Activated naive CD8-positive, alpha-beta T cell (primary cell): Measurements from ENCODE around the gene DNAH3.
"Not testable (repeated sequence)": the region's sequence is repeated elsewhere in the genome, so short reads cannot be mapped to it uniquely, and the experiment has no call there.

Experiments used
- H3K27ac Mint-ChIP-seq: one replicate; pipeline ENCODE4 v1.8.0; 2021; ENCODE audit warnings: mixed read lengths
- H3K27me3 Mint-ChIP-seq: one replicate; pipeline ENCODE4 v1.8.0; 2021; ENCODE audit warnings: mixed read lengths
- H3K36me3 Mint-ChIP-seq: one replicate; pipeline ENCODE4 v1.8.0; 2021; ENCODE audit warnings: mixed read lengths
- H3K4me1 Mint-ChIP-seq: one replicate; pipeline ENCODE4 v1.8.0; 2021; ENCODE audit warnings: low read depth, mixed read lengths
- H3K4me3 Mint-ChIP-seq: one replicate; pipeline ENCODE4 v1.8.0; 2021; ENCODE audit warnings: mild to moderate bottlenecking, mixed read lengths
- H3K9me3 Mint-ChIP-seq: one replicate; pipeline ENCODE4 v1.8.0; 2021; ENCODE audit warnings: low read depth, mixed read lengths

DNAH3 gene

GRCh38 chr16:21159281-21159951 is 8.8 kb upstream of the DNAH3 start:
- H3K27me3 Mint-ChIP-seq, result no peaks in the 10 kb centered on the region
- peak overlapping the region; percentile 88 for H3K4me3 Mint-ChIP-seq
- no peak overlapping the region for H3K27ac Mint-ChIP-seq
- no peaks in the 10 kb centered on the region for H3K36me3 Mint-ChIP-seq
- no peaks in the 10 kb centered on the region for H3K9me3 Mint-ChIP-seq
- H3K4me1 Mint-ChIP-seq, result peaks cover 19% of the 10 kb centered on the region

- peaks cover 19% of the 10 kb centered on the region for H3K4me1 Mint-ChIP-seq
- H3K27me3 Mint-ChIP-seq, result no peaks in the 10 kb centered on the region
- H3K36me3 Mint-ChIP-seq, result no peaks in the 10 kb centered on the region
Observed at GRCh38 chr16:21158208-21159110, 7.8 kb upstream of the DNAH3 start, which contains the start of gene LDAF1. Gene LDAF1, plus strand, starts transcription at chr16:21158674. Its CDS starts 2,509 bp downstream, at chr16:21161183.

GRCh38 chr16:21157632-21158031 is 7.0 kb upstream of the DNAH3 start:
- Mint-ChIP-seq H3K9me3 (no peaks in the 10 kb centered on the region), H3K36me3 (no peaks in the 10 kb centered on the region), H3K4me3 (peak overlapping the region; percentile 88), H3K27ac (peak overlapping the region; percentile 34), H3K27me3 (no peaks in the 10 kb centered on the region), H3K4me1 (peaks cover 19% of the 10 kb centered on the region)

More at GRCh38 chr16:21158208-21159110, 7.8 kb upstream of the DNAH3 start, which contains the start of gene LDAF1:
- Mint-ChIP-seq H3K4me3 (peak within 1 kb of the TSS; percentile 88), H3K9me3 (no peaks in the 10 kb centered on the region), H3K27ac (peak within 1 kb of the TSS; percentile 34)

GRCh38 chr16:21156767-21157467 is 6.3 kb upstream of the DNAH3 start:
- H3K9me3 Mint-ChIP-seq, result no peaks in the 10 kb centered on the region
- no peaks in the 10 kb centered on the region for H3K36me3 Mint-ChIP-seq
- H3K4me3 Mint-ChIP-seq, result no peak overlapping the region
- H3K4me1 Mint-ChIP-seq, result peaks cover 19% of the 10 kb centered on the region
- no peak overlapping the region for H3K27ac Mint-ChIP-seq
- no peaks in the 10 kb centered on the region for H3K27me3 Mint-ChIP-seq

GRCh38 chr16:21156011-21156410 is 5.4 kb upstream of the DNAH3 start:
- not testable (repeated sequence) for H3K9me3 Mint-ChIP-seq, H3K27me3 Mint-ChIP-seq, H3K36me3 Mint-ChIP-seq, H3K4me3 Mint-ChIP-seq, H3K27ac Mint-ChIP-seq
- H3K4me1 Mint-ChIP-seq, result peaks cover 19% of the 10 kb centered on the region

GRCh38 chr16:21153124-21153729 is 2.6 kb upstream of the DNAH3 start:
- H3K4me3 Mint-ChIP-seq, H3K4me1 Mint-ChIP-seq, H3K9me3 Mint-ChIP-seq, H3K27ac Mint-ChIP-seq, H3K36me3 Mint-ChIP-seq, H3K27me3 Mint-ChIP-seq: not testable (repeated sequence)

GRCh38 chr16:21152160-21153030 is 1.7 kb upstream of the DNAH3 start:
- H3K4me3 Mint-ChIP-seq, H3K36me3 Mint-ChIP-seq, H3K9me3 Mint-ChIP-seq, H3K27ac Mint-ChIP-seq, H3K27me3 Mint-ChIP-seq, H3K4me1 Mint-ChIP-seq: not testable (repeated sequence)

- Mint-ChIP-seq H3K27me3 (peaks cover 10% of the 10 kb centered on the region), H3K36me3 (no peaks in the 10 kb centered on the region), H3K9me3 (peaks cover 8% of the 10 kb centered on the region), H3K27ac (no peak overlapping the region), H3K4me3 (no peak overlapping the region), H3K4me1 (no peaks in the 10 kb centered on the region)
Observed at GRCh38 chr16:21145738-21146137, 4.9 kb downstream of the DNAH3 start.

- Mint-ChIP-seq H3K27me3 (no peaks in the 10 kb centered on the region), H3K36me3 (no peaks in the 10 kb centered on the region), H3K4me1 (no peaks in the 10 kb centered on the region), H3K9me3 (no peaks in the 10 kb centered on the region), H3K27ac (no peak overlapping the region), H3K4me3 (no peak overlapping the region)
Observed at GRCh38 chr16:21134053-21134452, 16.6 kb downstream of the DNAH3 start.

- no peaks in the 10 kb centered on the region for H3K4me1 Mint-ChIP-seq
- H3K4me3 Mint-ChIP-seq, result no peak overlapping the region
- no peaks in the 10 kb centered on the region for H3K9me3 Mint-ChIP-seq
- no peak overlapping the region for H3K27ac Mint-ChIP-seq
- no peaks in the 10 kb centered on the region for H3K36me3 Mint-ChIP-seq
- no peaks in the 10 kb centered on the region for H3K27me3 Mint-ChIP-seq
Observed at GRCh38 chr16:21130811-21131210, 19.8 kb downstream of the DNAH3 start.

GRCh38 chr16:21128991-21129390 is 21.7 kb downstream of the DNAH3 start:
- H3K9me3 Mint-ChIP-seq, result no peaks in the 10 kb centered on the region
- H3K4me3 Mint-ChIP-seq, result no peak overlapping the region
- H3K27me3 Mint-ChIP-seq, result no peaks in the 10 kb centered on the region
- peaks cover 4% of the 10 kb centered on the region for H3K36me3 Mint-ChIP-seq
- no peaks in the 10 kb centered on the region for H3K4me1 Mint-ChIP-seq
- H3K27ac Mint-ChIP-seq, result no peak overlapping the region

GRCh38 chr16:21126518-21126917 is 24.1 kb downstream of the DNAH3 start:
- H3K27ac Mint-ChIP-seq, result no peak overlapping the region
- H3K9me3 Mint-ChIP-seq, result no peaks in the 10 kb centered on the region
- no peaks in the 10 kb centered on the region for H3K27me3 Mint-ChIP-seq
- no peaks in the 10 kb centered on the region for H3K4me1 Mint-ChIP-seq
- peaks cover 6% of the 10 kb centered on the region for H3K36me3 Mint-ChIP-seq
- H3K4me3 Mint-ChIP-seq, result no peak overlapping the region

- no peaks in the 10 kb centered on the region for H3K4me1 Mint-ChIP-seq
- H3K4me3 Mint-ChIP-seq, result no peak overlapping the region
- no peaks in the 10 kb centered on the region for H3K27me3 Mint-ChIP-seq
- no peaks in the 10 kb centered on the region for H3K9me3 Mint-ChIP-seq
- H3K36me3 Mint-ChIP-seq, result peaks cover 11% of the 10 kb centered on the region
- H3K27ac Mint-ChIP-seq, result no peak overlapping the region
Observed at GRCh38 chr16:21125191-21125590, 25.5 kb downstream of the DNAH3 start.

- H3K4me1 Mint-ChIP-seq, result peaks cover 14% of the 10 kb centered on the region
- no peaks in the 10 kb centered on the region for H3K27me3 Mint-ChIP-seq
- no peak overlapping the region for H3K4me3 Mint-ChIP-seq
- H3K9me3 Mint-ChIP-seq, result peaks cover 3% of the 10 kb centered on the region
- H3K36me3 Mint-ChIP-seq, result peaks cover 21% of the 10 kb centered on the region
- no peak overlapping the region for H3K27ac Mint-ChIP-seq
Observed at GRCh38 chr16:21120976-21121520, 29.6 kb downstream of the DNAH3 start.
